GM23338 (cell line): Measurements from ENCODE around the gene FOXJ3. TPM values are rescaled to one million over a fixed set of nuclear protein-coding genes. Genes with fewer than 3 reads are reported as not detected.

Source experiments
- ATAC-seq: fragments of 200-7000 bp; cut with Tn5 transposase; 3 replicates; pipeline ENCODE4 v1.9.1; 2020
- DNase-seq: peaks from one replicate; pipeline ENCODE4 v3.0.0-alpha.2; 2015; ENCODE audit warnings: low spot score
- H2AFZ ChIP-seq: fragments of 200-600 bp; sonication (generic); 2 replicates; pipeline ENCODE4 v1.8.0; 2016; ENCODE audit warnings: antibody characterized with exemption, mild to moderate bottlenecking, moderate library complexity
- H3F3A ChIP-seq: fragments of 200-600 bp; sonication (generic); replicated peaks from 2 replicates; pipeline ENCODE4 v1.8.0; 2017; ENCODE audit warnings: antibody characterized with exemption, mixed run types, low read depth
- H3K27ac ChIP-seq: fragments of 200-600 bp; sonication (generic); 2 replicates; pipeline ENCODE4 v1.6.1; 2016; ENCODE audit warnings: low read depth
- H3K27me3 ChIP-seq: fragments of 200-600 bp; sonication (generic); 2 replicates; pipeline ENCODE4 v1.8.0; 2016; ENCODE audit warnings: mild to moderate bottlenecking, mixed run types, moderate library complexity; ENCODE audit not compliant: insufficient read depth
- H3K36me3 ChIP-seq: fragments of 200-600 bp; sonication (generic); 2 replicates; pipeline ENCODE4 v1.8.0; 2016; ENCODE audit warnings: mild to moderate bottlenecking; ENCODE audit not compliant: insufficient read depth
- H3K4me1 ChIP-seq: fragments of 200-600 bp; sonication (generic); 2 replicates; pipeline ENCODE4 v1.8.0; 2016; ENCODE audit warnings: mild to moderate bottlenecking, moderate library complexity; ENCODE audit not compliant: insufficient read depth
- H3K4me2 ChIP-seq: fragments of 200-600 bp; sonication (generic); 2 replicates; pipeline ENCODE4 v1.7.1; 2017; ENCODE audit warnings: mixed run types
- H3K4me3 ChIP-seq: fragments of 200-600 bp; sonication (generic); 2 replicates; pipeline ENCODE4 v1.6.1; 2016; ENCODE audit warnings: mixed run types
- H3K79me2 ChIP-seq: fragments of 200-600 bp; sonication (generic); replicated peaks from 2 replicates; pipeline ENCODE4 v1.8.0; 2017; ENCODE audit warnings: mild to moderate bottlenecking; ENCODE audit not compliant: insufficient read depth
- H3K9me2 ChIP-seq: fragments of 200-600 bp; sonication (generic); 2 replicates; pipeline ENCODE4 v1.8.0; 2017; ENCODE audit not compliant: insufficient read depth
- H4K20me1 ChIP-seq: fragments of 200-600 bp; sonication (generic); replicated peaks from 2 replicates; pipeline ENCODE4 v1.8.0; 2017; ENCODE audit warnings: mild to moderate bottlenecking; ENCODE audit not compliant: insufficient read depth
- H3K27ac Mint-ChIP-seq: 2 replicates; pipeline ENCODE4 v1.8.0; 2020; ENCODE audit warnings: inconsistent platforms, mild to moderate bottlenecking, moderate library complexity, mixed read lengths
- H3K27me3 Mint-ChIP-seq: 3 replicates; pipeline ENCODE4 v1.8.0; 2022; ENCODE audit warnings: low read depth, mild to moderate bottlenecking, moderate library complexity, mixed read lengths, inconsistent platforms; ENCODE audit not compliant: insufficient read depth, poor library complexity
- H3K36me3 Mint-ChIP-seq: 3 replicates; pipeline ENCODE4 v1.8.0; 2021; ENCODE audit warnings: low read depth, mild to moderate bottlenecking, inconsistent platforms, moderate library complexity, mixed read lengths
- H3K4me1 Mint-ChIP-seq: 3 replicates; pipeline ENCODE4 v1.8.0; 2020; ENCODE audit warnings: mild to moderate bottlenecking, inconsistent platforms, mixed read lengths
- H3K4me3 Mint-ChIP-seq: 3 replicates; pipeline ENCODE4 v1.8.0; 2021; ENCODE audit warnings: moderate library complexity, mild to moderate bottlenecking, inconsistent platforms, mixed read lengths
- H3K9me3 Mint-ChIP-seq: 3 replicates; pipeline ENCODE4 v1.8.0; 2020; ENCODE audit warnings: moderate library complexity, mild to moderate bottlenecking, inconsistent platforms, mixed read lengths
- EZH2 ChIP-seq: fragments of 200-600 bp; sonication (generic); IDR thresholded peaks from one replicate; pipeline ENCODE4 v1.8.0; 2017; ENCODE audit warnings: antibody characterized with exemption, mild to moderate bottlenecking, low read depth; ENCODE audit not compliant: unreplicated experiment
- JUNB ChIP-seq: IDR thresholded peaks from one replicate; pipeline ENCODE4 v1.6.1; 2016; ENCODE audit warnings: antibody characterized with exemption; ENCODE audit not compliant: unreplicated experiment
- NANOG ChIP-seq: IDR thresholded peaks from 2 replicates; pipeline ENCODE4 v1.6.1; 2016; ENCODE audit warnings: antibody characterized with exemption, borderline replicate concordance
- POLR2AphosphoS5 ChIP-seq: IDR thresholded peaks from 2 replicates; pipeline ENCODE4 v1.6.1; 2016; ENCODE audit warnings: antibody characterized with exemption, low read depth
- STAT1 ChIP-seq: IDR thresholded peaks from one replicate; pipeline ENCODE4 v1.6.1; 2016; ENCODE audit warnings: antibody characterized with exemption; ENCODE audit not compliant: unreplicated experiment
- ZNF114 ChIP-seq: fragments of 250-450 bp; sonication (Bioruptor Pico); IDR thresholded peaks from 2 replicates; pipeline ENCODE4 v1.5.0; 2020; ENCODE audit warnings: mild to moderate bottlenecking, moderate library complexity
- ZNF331 ChIP-seq: fragments of 250-450 bp; sonication (Bioruptor Pico); IDR thresholded peaks from 2 replicates; pipeline ENCODE4 v1.5.0; 2020; ENCODE audit warnings: low read depth, mild to moderate bottlenecking, moderate library complexity
- polyA plus RNA-seq: library from polyadenylated mRNA; unstranded; fragments of >200 nt; fragmentation: Nextera tagmentation; extraction: Ambion mirVana; gene quantifications from 2 replicates; pipeline ENCODE4 v1.2.1, GENCODE V29; 2016
- total RNA-seq: library from RNA; depleted of rRNA; stranded (reverse); fragments of >200 nt; shearing (Covaris generic); gene quantifications from 2 replicates; pipeline ENCODE4 v1.2.3, GENCODE V29; 2014
- TF ChIP-seq, protein P1 (sequence below): IDR thresholded peaks from 2 replicates; pipeline ENCODE4 v1.6.1; 2016; ENCODE audit warnings: antibody characterized with exemption
- TF ChIP-seq, protein P2 (sequence below), 2 experiments: fragments of 200-600 bp in 1 of 2; sonication (generic) in 1 of 2; conservative IDR thresholded peaks; 2 replicates each; pipeline versions ENCODE4 v1.5.1 to v1.6.1; 2016 to 2017; ENCODE audit warnings: antibody characterized with exemption in 2 of 2, low read depth in 2 of 2, mild to moderate bottlenecking in 2 of 2, moderate library complexity in 1 of 2
- TF ChIP-seq, protein P3 (sequence below): fragments of 250-450 bp; sonication (Bioruptor Pico); IDR thresholded peaks from 2 replicates; pipeline ENCODE4 v1.5.0; 2020; ENCODE audit warnings: mild to moderate bottlenecking, moderate library complexity

The FOXJ3 gene
- total and polyA plus RNA-seq, 2 experiments from 2014 or later = 36.6 to 53.3 TPM

DNA sequence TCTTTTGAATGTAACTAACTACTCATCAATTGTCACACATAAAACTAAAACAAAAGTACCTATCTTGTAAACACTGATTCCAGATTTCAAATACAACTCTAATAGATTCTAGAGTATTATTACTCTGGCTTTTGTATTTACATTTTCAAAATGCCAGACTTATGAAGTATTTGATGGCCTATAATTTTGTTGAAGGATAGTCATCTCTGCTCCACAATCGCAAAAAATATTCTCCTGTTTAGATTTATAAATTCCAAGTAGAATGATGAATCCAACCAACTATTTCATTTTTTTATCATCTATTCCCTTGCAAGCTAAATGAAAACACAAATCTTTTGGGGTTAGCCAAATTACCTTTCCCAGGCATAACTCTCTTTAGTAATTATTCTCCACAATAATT is 95.5 kb downstream of the FOXJ3 start (continued):
- TF ChIP-seq JUNB (no peak), EZH2 (no peak), ZNF331 (CRISPR knock-in tag) (no peak)

DNA sequence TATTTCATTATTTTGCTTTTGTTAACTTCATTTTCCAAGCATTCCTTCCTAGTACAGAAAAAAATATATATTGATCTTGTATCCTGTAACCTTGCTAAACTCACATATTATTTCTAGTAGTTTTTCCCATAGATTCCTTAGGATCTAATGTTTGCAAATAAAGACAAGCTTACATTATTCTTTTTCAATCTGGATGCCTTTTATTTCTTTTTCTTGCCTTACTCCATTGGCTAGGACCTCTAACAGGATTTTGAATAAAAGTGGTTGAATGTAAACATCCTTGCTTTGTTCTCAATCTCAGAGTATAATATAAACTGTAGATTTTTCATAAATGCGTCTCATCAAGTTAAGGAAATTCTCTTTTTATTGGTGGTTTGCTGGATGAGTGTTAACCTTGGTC is 96.0 kb downstream of the FOXJ3 start:
- no peaks in the 10 kb centered on the region; the same call in 2 of the 3 replicates for H3K4me1 Mint-ChIP-seq
- Histone ChIP-seq H3K4me1 (no peaks in the 10 kb centered on the region), H3F3A (no peaks in the 10 kb centered on the region), H3K36me3 (peaks cover 7% of the 10 kb centered on the region), H4K20me1 (peaks cover 3% of the 10 kb centered on the region; the same call in 1 of the 2 replicates), H3K27me3 (no peaks in the 10 kb centered on the region), H2AFZ (no peak overlapping the region), H3K9me2 (no peaks in the 10 kb centered on the region), H3K4me3 (no peak overlapping the region), H3K27ac (no peak overlapping the region), H3K4me2 (no peak overlapping the region), H3K79me2 (peaks cover 87% of the 10 kb centered on the region)
- H3K27ac Mint-ChIP-seq = no peak overlapping the region
- H3K4me3 Mint-ChIP-seq = no peak overlapping the region
- H3K27me3 Mint-ChIP-seq = peaks cover 12% of the 10 kb centered on the region
- no peak for DNase-seq
- TF ChIP-seq ZNF331 (CRISPR knock-in tag) (no peak), ZNF114 (CRISPR knock-in tag) (no peak), STAT1 (no peak), POLR2AphosphoS5 (no peak)
- H3K9me3 Mint-ChIP-seq = peaks cover 61% of the 10 kb centered on the region
- peaks cover 76% of the 10 kb centered on the region for H3K36me3 Mint-ChIP-seq
- ATAC-seq = no peak

DNA sequence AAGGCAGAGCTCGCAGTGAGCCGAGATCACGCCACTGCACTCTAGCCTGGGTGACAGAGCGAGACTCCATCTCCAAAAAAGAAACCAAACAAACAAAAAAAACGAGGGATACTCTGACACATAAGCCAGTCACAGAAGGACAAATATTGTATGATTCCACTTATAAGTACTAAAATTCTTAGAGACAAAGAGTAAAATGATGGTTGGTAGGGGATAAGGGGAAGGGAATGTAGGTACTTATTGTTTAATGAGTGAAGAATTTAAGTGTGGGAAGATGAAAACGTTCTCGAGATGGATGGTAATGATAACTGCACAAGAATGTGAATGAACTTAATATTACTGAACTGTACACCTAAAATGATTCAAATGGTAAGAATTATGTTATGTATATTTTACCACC is 103.8 kb downstream of the FOXJ3 start:
- Histone ChIP-seq H3K9me2 (no peaks in the 10 kb centered on the region), H3K27ac (no peak overlapping the region), H3K79me2 (peaks cover 57% of the 10 kb centered on the region), H3K4me3 (no peak overlapping the region), H3K27me3 (no peaks in the 10 kb centered on the region), H3K4me1 (no peaks in the 10 kb centered on the region), H3K36me3 (no peaks in the 10 kb centered on the region), H3K4me2 (no peak overlapping the region), H3F3A (no peaks in the 10 kb centered on the region), H2AFZ (no peak overlapping the region), H4K20me1 (peaks cover 16% of the 10 kb centered on the region; the same call in 1 of the 2 replicates)
- H3K27me3 Mint-ChIP-seq = peaks cover 8% of the 10 kb centered on the region
- ATAC-seq (no peak), DNase-seq (no peak)
- H3K36me3 Mint-ChIP-seq = peaks cover 26% of the 10 kb centered on the region
- peaks cover 26% of the 10 kb centered on the region for H3K9me3 Mint-ChIP-seq
- TF ChIP-seq, protein P1, sequence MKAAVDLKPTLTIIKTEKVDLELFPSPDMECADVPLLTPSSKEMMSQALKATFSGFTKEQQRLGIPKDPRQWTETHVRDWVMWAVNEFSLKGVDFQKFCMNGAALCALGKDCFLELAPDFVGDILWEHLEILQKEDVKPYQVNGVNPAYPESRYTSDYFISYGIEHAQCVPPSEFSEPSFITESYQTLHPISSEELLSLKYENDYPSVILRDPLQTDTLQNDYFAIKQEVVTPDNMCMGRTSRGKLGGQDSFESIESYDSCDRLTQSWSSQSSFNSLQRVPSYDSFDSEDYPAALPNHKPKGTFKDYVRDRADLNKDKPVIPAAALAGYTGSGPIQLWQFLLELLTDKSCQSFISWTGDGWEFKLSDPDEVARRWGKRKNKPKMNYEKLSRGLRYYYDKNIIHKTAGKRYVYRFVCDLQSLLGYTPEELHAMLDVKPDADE = no peak
- TF ChIP-seq, protein P2, sequence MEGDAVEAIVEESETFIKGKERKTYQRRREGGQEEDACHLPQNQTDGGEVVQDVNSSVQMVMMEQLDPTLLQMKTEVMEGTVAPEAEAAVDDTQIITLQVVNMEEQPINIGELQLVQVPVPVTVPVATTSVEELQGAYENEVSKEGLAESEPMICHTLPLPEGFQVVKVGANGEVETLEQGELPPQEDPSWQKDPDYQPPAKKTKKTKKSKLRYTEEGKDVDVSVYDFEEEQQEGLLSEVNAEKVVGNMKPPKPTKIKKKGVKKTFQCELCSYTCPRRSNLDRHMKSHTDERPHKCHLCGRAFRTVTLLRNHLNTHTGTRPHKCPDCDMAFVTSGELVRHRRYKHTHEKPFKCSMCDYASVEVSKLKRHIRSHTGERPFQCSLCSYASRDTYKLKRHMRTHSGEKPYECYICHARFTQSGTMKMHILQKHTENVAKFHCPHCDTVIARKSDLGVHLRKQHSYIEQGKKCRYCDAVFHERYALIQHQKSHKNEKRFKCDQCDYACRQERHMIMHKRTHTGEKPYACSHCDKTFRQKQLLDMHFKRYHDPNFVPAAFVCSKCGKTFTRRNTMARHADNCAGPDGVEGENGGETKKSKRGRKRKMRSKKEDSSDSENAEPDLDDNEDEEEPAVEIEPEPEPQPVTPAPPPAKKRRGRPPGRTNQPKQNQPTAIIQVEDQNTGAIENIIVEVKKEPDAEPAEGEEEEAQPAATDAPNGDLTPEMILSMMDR (conservative IDR thresholded peaks at IDR 0.05; ENCODE audit: low read depth in 2 of 2) = no peak
- TF ChIP-seq EZH2 (no peak), POLR2AphosphoS5 (no peak), NANOG (no peak), ZNF114 (CRISPR knock-in tag) (no peak)
- TF ChIP-seq, protein P3, sequence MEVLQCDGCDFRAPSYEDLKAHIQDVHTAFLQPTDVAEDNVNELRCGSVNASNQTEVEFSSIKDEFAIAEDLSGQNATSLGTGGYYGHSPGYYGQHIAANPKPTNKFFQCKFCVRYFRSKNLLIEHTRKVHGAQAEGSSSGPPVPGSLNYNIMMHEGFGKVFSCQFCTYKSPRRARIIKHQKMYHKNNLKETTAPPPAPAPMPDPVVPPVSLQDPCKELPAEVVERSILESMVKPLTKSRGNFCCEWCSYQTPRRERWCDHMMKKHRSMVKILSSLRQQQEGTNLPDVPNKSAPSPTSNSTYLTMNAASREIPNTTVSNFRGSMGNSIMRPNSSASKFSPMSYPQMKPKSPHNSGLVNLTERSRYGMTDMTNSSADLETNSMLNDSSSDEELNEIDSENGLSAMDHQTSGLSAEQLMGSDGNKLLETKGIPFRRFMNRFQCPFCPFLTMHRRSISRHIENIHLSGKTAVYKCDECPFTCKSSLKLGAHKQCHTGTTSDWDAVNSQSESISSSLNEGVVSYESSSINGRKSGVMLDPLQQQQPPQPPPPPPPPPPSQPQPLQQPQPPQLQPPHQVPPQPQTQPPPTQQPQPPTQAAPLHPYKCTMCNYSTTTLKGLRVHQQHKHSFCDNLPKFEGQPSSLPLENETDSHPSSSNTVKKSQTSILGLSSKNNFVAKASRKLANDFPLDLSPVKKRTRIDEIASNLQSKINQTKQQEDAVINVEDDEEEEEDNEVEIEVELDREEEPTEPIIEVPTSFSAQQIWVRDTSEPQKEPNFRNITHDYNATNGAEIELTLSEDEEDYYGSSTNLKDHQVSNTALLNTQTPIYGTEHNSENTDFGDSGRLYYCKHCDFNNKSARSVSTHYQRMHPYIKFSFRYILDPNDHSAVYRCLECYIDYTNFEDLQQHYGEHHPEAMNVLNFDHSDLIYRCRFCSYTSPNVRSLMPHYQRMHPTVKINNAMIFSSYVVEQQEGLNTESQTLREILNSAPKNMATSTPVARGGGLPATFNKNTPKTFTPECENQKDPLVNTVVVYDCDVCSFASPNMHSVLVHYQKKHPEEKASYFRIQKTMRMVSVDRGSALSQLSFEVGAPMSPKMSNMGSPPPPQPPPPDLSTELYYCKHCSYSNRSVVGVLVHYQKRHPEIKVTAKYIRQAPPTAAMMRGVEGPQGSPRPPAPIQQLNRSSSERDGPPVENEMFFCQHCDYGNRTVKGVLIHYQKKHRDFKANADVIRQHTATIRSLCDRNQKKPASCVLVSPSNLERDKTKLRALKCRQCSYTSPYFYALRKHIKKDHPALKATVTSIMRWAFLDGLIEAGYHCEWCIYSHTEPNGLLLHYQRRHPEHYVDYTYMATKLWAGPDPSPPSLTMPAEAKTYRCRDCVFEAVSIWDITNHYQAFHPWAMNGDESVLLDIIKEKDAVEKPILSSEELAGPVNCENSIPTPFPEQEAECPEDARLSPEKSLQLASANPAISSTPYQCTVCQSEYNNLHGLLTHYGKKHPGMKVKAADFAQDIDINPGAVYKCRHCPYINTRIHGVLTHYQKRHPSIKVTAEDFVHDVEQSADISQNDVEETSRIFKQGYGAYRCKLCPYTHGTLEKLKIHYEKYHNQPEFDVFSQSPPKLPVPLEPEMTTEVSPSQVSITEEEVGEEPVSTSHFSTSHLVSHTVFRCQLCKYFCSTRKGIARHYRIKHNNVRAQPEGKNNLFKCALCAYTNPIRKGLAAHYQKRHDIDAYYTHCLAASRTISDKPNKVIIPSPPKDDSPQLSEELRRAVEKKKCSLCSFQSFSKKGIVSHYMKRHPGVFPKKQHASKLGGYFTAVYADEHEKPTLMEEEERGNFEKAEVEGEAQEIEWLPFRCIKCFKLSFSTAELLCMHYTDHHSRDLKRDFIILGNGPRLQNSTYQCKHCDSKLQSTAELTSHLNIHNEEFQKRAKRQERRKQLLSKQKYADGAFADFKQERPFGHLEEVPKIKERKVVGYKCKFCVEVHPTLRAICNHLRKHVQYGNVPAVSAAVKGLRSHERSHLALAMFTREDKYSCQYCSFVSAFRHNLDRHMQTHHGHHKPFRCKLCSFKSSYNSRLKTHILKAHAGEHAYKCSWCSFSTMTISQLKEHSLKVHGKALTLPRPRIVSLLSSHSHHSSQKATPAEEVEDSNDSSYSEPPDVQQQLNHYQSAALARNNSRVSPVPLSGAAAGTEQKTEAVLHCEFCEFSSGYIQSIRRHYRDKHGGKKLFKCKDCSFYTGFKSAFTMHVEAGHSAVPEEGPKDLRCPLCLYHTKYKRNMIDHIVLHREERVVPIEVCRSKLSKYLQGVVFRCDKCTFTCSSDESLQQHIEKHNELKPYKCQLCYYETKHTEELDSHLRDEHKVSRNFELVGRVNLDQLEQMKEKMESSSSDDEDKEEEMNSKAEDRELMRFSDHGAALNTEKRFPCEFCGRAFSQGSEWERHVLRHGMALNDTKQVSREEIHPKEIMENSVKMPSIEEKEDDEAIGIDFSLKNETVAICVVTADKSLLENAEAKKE (CRISPR knock-in tag) = no peak
- peaks cover 4% of the 10 kb centered on the region; the same call in 2 of the 3 replicates for H3K4me1 Mint-ChIP-seq
- H3K4me3 Mint-ChIP-seq = no peak overlapping the region
- no peak overlapping the region for H3K27ac Mint-ChIP-seq
